Testis (tissue), 2 donors: Measurements from ENCODE around the gene MIA3.

Experiments used
- CTCF ChIP-seq, 3 experiments: fragments of 450-650 bp in 2 of 3; fragments of 200-600 bp in 1 of 3; sonication (generic) in 1 of 3; IDR thresholded peaks; one replicate each; pipeline ENCODE4 v1.5.1; 2016 to 2019; ENCODE audit warnings: antibody characterized with exemption in 3 of 3, mild to moderate bottlenecking in 2 of 3, moderate library complexity in 1 of 3
- POLR2A ChIP-seq: fragments of 450-650 bp; IDR thresholded peaks from one replicate; pipeline ENCODE4 v1.6.1; 2017; ENCODE audit warnings: antibody characterized with exemption, mild to moderate bottlenecking, moderate library complexity

DNA sequence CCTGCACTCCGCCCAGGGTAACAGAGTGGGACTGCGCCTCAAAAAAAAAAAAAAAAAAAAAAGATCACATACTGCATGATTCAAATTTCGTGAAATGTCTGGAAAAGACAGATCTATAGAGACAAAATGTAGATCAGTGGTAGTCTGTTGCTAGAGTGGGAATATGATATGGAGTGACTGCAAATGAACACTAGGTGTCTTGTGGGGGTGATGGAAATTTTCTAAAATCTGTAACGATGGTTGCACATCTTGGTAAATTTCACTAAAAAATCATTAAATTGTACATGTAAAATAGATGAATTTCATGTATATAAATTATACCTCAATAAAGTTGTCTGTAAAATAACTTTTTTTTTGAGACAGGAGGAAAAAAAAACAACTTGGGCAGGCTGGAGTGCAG lies 88.9 kb downstream of the MIA3 start:
- TF ChIP-seq CTCF (IDR thresholded peaks at IDR 0.05) (no peak), POLR2A (no peak)
